ENCODE measurements around the gene VWA7. TPM values are rescaled to one million over a fixed set of nuclear protein-coding genes. Genes with fewer than 3 reads are reported as not detected.
A peak's percentile ranks its signal among the peaks of the same experiment; 100 is the strongest.
"Not testable (repeated sequence)": the region's sequence is repeated elsewhere in the genome, so short reads cannot be mapped to it uniquely, and the experiment has no call there.

VWA7 gene
- under 0.01 and 0.40 TPM in 2 replicates for total RNA-seq

- DNase-seq (ENCODE audit: low read depth in 2 of 2): peak; percentile 51 to 55
These were observed at the start of gene VWA7 for GRCh38 chr6:31776989-31777666. Gene VWA7, minus strand, starts transcription at chr6:31777328. Its CDS starts 549 bp downstream, at chr6:31776779.

- no peak for DNase-seq (ENCODE audit: low read depth in 2 of 2)
These were observed 49.7 kb upstream of the VWA7 start for GRCh38 chr6:31826793-31827285.

GRCh38 chr6:31825553-31825952 lies 48.4 kb upstream of the VWA7 start:
- no peak for DNase-seq (ENCODE audit: low read depth in 2 of 2)

- not testable (repeated sequence) for DNase-seq (ENCODE audit: low read depth in 2 of 2)
These were observed 46.6 kb upstream of the VWA7 start for GRCh38 chr6:31823592-31824196.

DNA sequence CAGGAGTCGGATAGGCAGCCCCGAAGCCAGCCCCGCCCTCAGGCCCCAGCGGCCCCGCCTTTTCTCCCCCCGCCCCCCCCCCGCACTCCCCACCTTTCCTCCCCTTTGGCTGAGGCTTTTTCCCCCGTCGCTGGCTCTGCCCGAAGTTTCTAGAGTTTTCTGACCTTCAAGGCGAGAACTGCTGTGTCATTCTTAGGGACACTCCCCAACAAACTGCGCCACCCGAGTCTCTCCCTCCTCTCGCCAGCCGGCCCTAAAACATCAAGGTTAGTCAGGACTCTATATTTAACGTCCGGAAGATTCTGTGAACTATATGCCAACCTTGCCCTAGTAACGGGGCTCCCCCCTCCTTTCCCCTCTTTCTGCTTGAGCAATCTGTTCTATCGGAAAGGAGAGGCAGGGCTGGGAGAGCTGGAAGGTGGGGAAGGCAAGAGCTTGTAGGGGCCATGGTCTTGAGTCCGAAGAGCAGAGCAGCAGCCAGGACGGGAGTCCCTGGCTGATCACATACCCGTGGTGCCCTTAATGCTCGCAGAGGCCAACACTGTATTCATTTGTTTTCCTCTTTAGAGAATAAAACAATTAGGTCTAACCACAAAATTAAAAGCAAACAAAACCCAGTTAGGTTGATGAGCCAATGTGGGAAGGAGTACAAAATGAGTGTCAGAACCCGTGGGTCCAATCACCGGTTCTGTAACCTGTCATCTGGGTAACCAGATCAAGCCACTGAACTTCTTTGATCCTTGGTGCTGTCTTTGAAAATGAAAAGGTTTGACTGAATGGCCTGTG lies 45.1 kb upstream of the VWA7 start:
- DNase-seq (ENCODE audit: low read depth in 2 of 2): peak; percentile 39 to 59

DNA sequence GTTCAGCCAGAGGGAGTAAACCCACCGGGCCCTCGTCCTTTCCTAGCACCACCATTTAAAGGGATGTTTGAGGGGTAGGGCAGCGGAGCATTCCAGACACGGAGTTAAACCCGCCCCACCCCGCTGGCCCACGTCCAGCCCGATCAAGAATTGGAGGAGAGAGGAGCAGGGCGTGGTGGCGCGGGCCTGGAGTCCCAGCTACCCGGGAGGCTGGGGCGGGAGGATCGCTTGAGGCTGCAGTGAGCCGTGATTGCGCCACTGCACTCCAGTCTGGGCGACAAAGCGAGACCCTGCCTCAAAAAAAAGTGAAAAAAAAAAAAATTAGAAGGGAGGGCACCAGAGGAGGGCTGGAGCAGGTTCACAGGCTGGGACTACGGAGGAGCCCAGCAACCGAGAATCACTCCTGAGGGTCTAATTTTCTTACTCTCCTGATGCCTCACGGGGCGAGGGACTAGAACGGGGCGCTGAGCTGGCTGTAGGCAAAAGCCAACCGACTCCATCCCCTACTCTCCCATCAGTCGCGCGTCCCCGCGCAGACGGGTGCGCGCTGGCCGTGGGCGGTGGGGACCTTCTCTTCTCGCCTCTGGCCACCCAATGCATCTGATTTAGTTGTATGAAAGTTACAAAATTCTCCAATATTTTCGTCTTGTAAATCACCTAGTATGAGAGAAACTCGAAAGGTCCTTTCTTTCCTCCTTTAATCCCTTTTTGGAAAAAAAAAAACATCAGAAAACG lies 44.3 kb upstream of the VWA7 start:
- peak; percentile 30 to 49 for DNase-seq (ENCODE audit: low read depth in 2 of 2)

DNA sequence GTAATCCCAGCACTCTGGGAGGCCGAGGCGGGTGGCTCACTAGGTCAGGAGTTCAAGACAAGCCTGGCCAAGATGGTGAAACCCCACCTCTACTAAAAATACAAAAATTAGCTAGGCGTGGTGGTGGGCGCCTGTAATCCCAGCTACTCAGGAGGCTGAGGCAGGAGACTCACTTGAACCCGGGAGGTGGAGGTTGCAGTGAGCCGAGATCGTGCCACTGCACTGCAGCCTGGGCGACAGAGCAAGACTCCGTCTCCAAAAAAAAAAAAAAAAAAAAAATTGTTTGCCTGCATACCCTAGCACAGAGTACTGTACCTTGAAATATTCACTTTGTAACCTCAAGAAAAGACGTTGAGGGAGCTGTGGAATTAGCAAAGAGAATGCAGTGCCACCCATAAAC lies 43.3 kb upstream of the VWA7 start:
- not testable (repeated sequence) for DNase-seq (ENCODE audit: low read depth in 2 of 2)

- no peak for DNase-seq (ENCODE audit: low read depth in 2 of 2)
These were observed 42.8 kb upstream of the VWA7 start for GRCh38 chr6:31819871-31820299.

DNA sequence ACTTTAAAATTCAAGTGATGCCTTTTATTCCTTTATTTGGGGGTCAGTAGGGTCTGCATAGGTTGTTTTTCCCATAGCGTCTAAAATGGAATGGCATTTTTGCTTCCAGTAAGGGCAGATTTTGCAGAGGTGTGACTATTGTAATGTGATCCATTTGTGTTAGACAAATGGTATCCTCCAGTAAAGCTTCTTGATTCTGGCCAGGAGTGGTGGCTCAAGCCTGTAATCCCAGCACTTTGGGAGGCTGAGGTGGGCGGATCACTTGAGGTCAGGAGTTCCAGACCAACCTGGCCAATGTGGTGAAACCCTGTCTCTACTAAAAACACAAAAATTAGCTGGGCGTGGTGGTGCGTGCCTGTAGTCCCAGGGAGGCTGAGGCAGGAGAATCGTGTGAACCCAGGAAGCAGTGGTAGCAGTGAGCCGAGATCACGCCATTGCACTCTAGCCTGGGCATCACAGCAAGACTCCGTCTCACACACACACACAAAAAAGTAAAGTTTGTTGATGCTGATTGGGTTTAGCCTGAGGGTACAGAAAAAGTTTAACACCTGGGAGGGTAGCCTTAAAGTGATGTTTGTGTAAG lies 40.9 kb upstream of the VWA7 start:
- DNase-seq (ENCODE audit: low read depth in 2 of 2): not testable (repeated sequence)

DNA sequence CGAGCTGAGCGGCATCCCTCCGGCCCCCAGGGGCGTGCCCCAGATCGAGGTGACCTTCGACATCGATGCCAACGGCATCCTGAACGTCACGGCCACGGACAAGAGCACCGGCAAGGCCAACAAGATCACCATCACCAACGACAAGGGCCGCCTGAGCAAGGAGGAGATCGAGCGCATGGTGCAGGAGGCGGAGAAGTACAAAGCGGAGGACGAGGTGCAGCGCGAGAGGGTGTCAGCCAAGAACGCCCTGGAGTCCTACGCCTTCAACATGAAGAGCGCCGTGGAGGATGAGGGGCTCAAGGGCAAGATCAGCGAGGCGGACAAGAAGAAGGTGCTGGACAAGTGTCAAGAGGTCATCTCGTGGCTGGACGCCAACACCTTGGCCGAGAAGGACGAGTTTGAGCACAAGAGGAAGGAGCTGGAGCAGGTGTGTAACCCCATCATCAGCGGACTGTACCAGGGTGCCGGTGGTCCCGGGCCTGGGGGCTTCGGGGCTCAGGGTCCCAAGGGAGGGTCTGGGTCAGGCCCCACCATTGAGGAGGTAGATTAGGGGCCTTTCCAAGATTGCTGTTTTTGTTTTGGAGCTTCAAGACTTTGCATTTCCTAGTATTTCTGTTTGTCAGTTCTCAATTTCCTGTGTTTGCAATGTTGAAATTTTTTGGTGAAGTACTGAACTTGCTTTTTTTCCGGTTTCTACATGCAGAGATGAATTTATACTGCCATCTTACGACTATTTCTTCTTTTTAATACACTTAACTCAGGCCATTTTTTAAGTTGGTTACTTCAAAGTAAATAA lies 40.2 kb upstream of the VWA7 start:
- peak in 1 of 2 donors; percentile 21 for DNase-seq (ENCODE audit: low read depth in 2 of 2)

DNA sequence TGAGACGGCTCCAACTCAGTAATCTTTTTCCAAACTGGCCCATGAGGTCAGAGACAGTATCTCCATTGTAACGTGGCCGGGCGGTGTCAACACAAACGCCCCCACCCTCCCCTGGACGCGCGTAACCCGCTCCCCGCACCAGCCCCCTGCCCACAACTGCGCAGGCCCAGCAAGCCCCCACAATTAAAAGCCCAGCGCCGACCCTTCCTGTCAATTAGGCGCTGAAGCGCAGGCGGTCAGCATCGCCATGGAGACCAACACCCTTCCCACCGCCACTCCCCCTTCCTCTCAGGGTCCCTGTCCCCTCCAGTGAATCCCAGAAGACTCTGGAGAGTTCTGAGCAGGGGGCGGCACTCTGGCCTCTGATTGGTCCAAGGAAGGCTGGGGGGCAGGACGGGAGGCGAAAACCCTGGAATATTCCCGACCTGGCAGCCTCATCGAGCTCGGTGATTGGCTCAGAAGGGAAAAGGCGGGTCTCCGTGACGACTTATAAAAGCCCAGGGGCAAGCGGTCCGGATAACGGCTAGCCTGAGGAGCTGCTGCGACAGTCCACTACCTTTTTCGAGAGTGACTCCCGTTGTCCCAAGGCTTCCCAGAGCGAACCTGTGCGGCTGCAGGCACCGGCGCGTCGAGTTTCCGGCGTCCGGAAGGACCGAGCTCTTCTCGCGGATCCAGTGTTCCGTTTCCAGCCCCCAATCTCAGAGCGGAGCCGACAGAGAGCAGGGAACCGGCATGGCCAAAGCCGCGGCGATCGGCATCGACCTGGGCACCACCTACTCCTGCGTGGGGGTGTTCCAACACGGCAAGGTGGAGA lies 38.1 kb upstream of the VWA7 start, which contains the start of the genes HSPA1A and HSPA1L:
HSPA1A (plus strand) TSS at position 519 of the 814 bp plus-strand sequence; CDS start at position 733, 214 bp downstream.
HSPA1L (minus strand) TSS at position 259 of the 814 bp plus-strand sequence. CDS start 3,311 bp downstream, outside the sequence.
- peak; percentile 96 to 97 for DNase-seq (ENCODE audit: low read depth in 2 of 2)

DNA sequence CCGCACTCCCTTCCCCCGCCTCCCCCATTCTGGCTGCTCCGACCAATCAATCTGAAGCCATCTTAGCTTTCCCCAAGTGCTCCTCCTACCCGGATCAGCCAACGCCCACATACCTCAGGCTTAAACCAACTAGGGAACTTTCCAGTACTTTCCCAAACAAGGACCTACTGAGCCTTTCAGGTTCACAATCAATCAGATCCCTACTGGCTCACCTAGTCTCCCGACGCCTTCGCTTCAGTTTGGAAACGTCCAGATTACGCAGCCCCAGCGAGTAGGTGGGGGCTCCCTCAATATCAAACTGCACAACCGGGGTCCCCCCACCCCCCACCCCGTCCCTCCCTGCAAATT lies 37.5 kb upstream of the VWA7 start:
- DNase-seq (ENCODE audit: low read depth in 2 of 2): peak; percentile 89 to 97

- DNase-seq (ENCODE audit: low read depth in 2 of 2): no peak
These were observed 36.3 kb upstream of the VWA7 start for GRCh38 chr6:31813465-31813849.

- no peak for DNase-seq (ENCODE audit: low read depth in 2 of 2)
These were observed 34.5 kb upstream of the VWA7 start for GRCh38 chr6:31811645-31812044.

DNA sequence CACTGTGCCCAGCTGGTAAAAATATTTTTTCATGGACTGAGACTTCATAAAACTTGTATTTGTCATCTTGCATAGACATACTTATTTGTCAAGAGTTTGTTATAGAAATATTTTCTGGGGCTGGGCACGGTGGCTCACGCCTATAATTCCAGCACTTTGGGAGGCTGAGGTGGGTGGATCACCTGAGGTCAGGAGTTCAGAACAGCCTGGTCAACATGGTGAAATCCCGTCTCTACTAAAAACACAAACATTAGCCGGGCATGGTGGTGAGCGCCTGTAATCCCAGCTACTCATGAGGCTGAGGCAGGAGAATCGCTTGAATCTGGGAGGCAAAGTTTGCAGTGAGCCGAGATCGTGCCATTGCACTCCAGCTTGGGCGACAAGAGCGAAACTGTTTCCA lies 31.5 kb upstream of the VWA7 start:
- not testable (repeated sequence) for DNase-seq (ENCODE audit: low read depth in 2 of 2)

DNA sequence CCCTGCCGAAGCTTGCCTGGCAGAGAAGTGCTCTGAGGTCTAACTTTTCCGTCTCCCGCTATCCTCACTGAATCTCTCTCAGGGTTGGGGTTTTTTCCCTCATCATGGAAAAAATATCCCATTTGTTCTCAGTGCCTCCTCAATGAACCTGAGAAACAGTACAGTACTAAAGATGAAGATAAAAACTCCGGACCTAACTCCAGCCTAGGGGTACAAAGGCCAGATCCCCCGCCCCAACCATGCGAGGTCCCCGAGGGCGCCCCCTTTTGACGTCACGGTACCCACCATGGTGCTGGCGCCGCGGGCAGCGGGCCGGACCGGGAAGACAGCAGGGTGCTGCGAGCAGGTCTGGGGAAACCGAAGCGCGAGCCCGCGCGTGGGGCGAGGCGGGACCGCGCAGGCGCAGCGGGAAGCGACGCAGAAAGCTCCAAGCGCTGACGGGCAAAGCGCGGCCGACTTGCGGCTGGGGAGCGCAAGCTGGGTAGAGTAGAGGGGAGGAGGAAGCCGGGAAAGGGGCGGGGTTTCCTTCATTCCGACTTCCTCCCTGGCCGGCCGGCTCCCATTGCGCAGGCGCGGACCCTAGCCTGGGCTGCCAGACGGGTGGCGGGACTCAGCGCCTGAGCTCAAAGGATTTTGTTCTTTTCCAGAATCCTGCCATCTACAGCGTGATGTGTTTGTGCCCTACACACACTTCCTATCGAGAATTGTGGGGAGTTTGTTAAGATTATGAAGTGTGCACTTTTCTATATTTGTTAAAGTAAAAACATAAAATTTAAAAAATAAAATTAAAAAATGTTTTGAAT lies 29.5 kb upstream of the VWA7 start, which contains the start of gene LSM2:
LSM2 (minus strand) TSS at position 497 of the 803 bp plus-strand sequence; CDS start at position 288, 209 bp downstream.
- DNase-seq (ENCODE audit: low read depth in 2 of 2): peak; percentile 98

DNA sequence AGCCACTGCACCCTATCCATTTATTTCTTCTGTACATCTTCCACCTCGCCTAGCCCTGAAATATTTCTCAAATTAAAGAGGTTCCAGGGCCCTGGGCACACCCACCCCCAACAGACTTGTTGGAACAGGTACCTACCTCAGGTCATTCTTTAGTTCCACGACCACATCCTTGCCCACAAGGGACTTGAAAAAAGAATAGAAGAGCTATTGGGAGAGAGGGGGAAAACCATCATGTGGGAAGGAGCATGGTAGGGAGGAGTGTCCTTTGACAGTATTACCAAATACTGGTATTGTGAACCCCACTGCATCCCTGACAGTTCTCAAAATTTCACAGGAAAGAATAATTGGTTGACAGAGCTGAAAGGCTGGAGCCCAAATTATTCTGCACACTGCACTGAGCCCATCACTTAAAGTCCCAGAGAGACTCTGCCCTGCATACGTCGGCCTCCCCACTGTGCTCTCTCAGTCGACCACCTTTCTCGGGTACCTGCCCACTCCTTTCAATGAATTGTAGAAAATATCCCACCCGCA lies 28.9 kb upstream of the VWA7 start:
- no peak for DNase-seq (ENCODE audit: low read depth in 2 of 2)

Data from lung microvascular endothelial cell (primary cell).